AG09309 (cell line): ENCODE data around the gene SUFU.
A peak's percentile ranks its signal among the peaks of the same experiment; 100 is the strongest.

ENCODE experiments used
- DNase-seq: peaks from one replicate; pipeline ENCODE4 v3.0.0-alpha.2; 2010; ENCODE audit warnings: low read depth
- H3K4me3 ChIP-seq: 2 replicates; pipeline ENCODE4 v1.5.1; 2011; ENCODE audit warnings: mild to moderate bottlenecking, low read depth, low read length, moderate library complexity; ENCODE audit not compliant: control insufficient read depth
- TF ChIP-seq, protein P1 (sequence below): IDR thresholded peaks from 2 replicates; pipeline ENCODE4 v1.5.1; 2011; ENCODE audit warnings: mild to moderate bottlenecking, low read depth, low read length, inconsistent platforms; ENCODE audit not compliant: insufficient read depth, control insufficient read depth; ENCODE audit errors: missing control alignments

Gene SUFU

DNA sequence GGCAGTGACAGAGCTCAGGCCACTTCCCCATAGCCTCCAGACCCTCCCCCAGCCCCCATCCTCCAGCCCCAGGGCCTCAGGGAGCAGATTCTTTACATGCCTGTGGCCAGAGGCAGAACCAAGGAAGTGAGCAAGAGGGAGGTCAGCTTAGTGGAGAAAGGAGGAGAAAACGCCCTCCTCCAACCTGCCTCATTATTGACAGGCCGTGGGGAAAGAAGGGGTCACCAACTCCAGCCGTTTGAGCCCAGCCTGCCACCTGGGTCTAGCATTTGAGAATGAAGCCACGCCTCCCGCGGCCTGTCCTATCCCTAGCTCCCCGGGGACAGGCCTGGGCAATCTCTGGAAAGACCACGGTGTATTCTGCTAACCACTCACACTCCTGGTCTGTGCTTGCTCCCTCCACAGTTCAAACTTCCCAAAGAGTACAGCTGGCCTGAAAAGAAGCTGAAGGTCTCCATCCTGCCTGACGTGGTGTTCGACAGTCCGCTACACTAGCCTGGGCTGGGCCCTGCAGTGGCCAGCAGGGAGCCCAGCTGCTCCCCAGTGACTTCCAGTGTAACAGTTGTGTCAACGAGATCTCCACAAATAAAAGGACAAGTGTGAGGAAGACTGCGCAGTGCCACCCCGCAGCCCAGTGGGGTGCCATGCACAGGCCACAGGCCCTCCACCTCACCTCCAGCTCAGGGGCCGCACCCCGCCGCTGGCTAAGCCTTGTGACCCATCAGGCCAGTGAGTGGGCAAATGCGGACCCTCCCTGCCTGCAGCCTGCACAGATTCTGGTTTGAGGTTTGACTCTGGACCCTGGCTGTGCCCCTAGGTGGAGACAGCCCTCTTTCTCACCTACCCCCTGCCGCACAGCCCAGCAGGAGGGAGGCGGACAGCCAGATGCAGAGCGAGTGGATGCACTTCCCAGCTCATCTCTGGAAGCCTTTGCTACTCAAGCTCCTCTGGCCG, 126.2 kb downstream of the SUFU start:
- no peak overlapping the region for H3K4me3 ChIP-seq
- TF ChIP-seq, protein P1, sequence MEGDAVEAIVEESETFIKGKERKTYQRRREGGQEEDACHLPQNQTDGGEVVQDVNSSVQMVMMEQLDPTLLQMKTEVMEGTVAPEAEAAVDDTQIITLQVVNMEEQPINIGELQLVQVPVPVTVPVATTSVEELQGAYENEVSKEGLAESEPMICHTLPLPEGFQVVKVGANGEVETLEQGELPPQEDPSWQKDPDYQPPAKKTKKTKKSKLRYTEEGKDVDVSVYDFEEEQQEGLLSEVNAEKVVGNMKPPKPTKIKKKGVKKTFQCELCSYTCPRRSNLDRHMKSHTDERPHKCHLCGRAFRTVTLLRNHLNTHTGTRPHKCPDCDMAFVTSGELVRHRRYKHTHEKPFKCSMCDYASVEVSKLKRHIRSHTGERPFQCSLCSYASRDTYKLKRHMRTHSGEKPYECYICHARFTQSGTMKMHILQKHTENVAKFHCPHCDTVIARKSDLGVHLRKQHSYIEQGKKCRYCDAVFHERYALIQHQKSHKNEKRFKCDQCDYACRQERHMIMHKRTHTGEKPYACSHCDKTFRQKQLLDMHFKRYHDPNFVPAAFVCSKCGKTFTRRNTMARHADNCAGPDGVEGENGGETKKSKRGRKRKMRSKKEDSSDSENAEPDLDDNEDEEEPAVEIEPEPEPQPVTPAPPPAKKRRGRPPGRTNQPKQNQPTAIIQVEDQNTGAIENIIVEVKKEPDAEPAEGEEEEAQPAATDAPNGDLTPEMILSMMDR, result no peak

DNA sequence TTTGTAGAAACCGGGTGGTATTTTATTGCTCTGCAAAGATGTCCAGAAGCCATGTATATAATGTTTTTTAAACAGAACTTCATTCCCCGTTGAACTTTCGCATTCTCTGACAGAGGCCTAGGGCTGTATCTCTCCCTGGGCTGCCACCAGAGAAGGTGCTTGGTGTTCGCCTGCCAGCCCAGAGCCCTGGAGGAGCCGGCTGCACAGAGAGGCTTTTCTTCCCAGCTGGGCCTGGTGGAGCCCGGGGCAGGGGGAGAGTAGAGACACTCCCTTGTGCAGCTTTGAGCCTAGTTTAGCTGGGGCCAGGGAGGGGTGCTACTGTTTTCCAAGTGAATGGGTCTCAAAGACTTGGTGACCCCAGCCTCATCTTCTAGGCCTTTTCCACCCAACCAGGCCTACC, 126.9 kb downstream of the SUFU start:
- DNase-seq, result no peak
- no peak overlapping the region for H3K4me3 ChIP-seq
- TF ChIP-seq, protein P1, result no peak

More for the DNA sequence above, 126.2 kb downstream of the SUFU start:
- DNase-seq, result peak; percentile 55

DNA sequence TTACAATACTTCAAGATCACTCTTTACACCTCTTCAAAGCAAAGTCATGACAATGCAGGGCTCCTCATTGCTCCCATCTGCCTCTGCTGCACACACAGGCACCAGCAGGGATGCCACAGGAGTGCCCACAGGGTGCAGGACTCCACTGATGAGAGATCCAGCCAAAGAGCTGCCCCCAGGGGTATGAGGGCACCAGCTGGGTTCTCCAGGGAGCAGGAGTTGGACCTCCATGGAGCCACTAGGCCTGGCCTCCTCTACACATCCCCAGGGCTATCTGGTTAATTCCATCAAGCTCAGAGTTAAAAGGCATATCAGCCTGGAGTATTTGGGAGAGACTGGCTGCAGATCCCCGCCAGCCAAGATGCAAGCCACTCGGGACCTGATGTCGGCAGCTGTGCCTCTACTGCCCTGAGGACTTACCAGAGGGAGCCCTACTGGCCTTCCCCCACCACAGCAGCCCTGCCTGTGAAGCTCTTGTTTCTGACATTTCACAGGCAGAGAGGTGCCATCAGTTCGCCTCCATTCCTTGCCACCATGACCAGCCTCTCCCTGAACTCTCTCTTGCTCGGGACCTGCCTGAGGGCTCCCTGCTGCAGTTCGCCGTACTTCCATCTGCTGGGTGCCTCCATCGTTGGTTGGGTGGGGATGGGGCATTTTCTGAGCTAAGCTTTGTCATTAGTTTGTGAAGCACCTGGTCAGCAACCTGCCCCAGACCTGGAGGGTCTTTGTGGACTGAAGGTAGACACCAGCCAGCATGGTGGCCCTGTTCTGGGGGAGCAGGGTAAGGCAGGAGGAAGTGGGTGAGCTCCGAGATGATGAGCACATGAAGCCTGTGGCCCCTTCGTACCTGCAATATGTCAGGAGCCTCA, 128.0 kb downstream of the SUFU start:
- no peak for DNase-seq
- TF ChIP-seq, protein P1, result no peak
- H3K4me3 ChIP-seq, result no peak overlapping the region

DNA sequence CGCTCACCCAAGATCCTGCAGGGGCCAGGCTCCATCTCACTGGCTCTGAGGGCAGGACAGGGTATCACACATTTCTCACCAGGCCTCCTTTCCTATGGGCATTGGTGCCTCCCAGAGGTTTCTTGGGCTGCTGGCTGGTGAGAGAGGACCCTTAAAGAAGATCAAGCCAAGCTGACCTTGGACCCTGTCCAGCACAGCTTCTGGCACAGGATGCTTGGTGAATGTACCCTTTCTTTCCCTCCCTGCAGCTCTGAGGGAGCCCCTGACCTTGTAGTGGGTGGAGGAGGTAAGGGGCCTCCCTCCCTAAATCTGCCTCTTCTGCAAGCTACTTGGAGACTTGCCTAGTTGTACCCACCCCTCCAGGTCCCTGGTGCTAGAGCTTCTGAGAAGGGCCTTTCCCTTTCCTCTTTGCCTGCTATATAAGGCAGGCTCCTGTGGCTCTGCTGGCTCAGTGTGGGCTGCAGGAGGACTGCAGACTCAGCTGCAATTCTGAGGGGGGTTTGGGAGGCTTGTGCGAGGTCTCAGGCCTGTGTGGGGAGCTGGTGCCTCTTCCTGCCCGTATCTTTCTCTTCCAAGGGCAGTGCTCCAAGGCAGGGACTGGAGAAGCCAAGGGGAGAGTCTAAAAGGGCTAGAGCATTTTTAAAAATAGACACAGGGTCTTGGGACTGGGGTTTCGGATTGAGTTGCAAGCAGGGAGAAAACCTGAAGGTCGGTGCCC, 128.8 kb downstream of the SUFU start:
- DNase-seq, result no peak
- H3K4me3 ChIP-seq, result no peak overlapping the region

DNA sequence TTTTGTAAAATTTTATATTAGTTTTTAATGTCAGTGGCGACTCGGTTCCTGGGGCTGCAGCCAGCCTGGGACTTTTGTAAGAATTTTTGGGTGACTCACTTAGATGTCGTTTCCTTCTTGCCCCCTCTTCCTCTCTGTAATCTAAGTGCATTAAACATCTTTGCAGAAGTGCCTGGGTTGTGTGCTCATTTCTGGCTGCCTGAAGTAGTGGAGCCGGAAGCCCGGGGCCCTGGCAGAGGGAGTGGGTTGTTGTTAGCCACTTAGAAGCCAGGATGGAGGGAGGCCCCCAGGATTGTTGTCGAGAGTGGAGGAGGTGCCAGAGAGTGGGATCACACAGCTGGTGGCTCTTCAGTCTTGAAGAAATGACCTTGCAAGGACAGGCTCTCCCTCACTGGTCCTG, 129.5 kb downstream of the SUFU start:
- no peak overlapping the region for H3K4me3 ChIP-seq

More for the DNA sequence above, 128.8 kb downstream of the SUFU start:
- TF ChIP-seq, protein P1, result peak; percentile 8

More for the DNA sequence above, 129.5 kb downstream of the SUFU start:
- DNase-seq, result no peak
- TF ChIP-seq, protein P1, result no peak
